ENCODE measurements around the gene PCDH18.

The PCDH18 gene

DNA sequence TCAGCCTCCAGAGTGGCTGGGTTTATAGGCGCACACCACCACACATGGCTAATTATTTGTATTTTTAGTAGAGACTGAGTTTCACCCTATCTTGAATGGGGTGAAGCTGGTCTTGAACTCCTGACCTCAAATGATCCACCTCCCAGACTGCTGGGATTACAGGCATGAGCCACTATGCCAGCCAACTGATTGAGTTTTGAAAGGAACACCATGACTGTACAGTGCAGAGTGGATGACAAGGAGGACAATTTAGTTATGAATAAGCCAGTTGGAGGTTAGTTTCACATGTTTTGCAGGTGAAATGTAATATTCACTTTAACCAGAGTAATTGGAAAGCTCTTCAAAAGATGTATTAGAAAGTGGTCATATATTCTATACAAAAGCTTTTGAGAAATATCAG is 60.8 kb downstream of the PCDH18 start:
- H2AFZ ChIP-seq = no peak overlapping the region
- H3K4me3 ChIP-seq (ENCODE audit: low read depth, low read length) = no peak overlapping the region
- no peaks in the 10 kb centered on the region for H3K79me2 ChIP-seq
- TF ChIP-seq CTCF (IDR thresholded peaks at IDR 0.05) = no peak
- H3K27ac ChIP-seq = no peak overlapping the region
- H3K9ac ChIP-seq = no peak overlapping the region
- no peaks in the 10 kb centered on the region for H3K27me3 ChIP-seq (ENCODE audit: control insufficient read depth, insufficient read depth, low read length)
- no peaks in the 10 kb centered on the region for H3K4me1 ChIP-seq
- no peaks in the 10 kb centered on the region for H3K36me3 ChIP-seq (ENCODE audit: control insufficient read depth, insufficient read depth, low read length)
- H3K9me3 ChIP-seq (ENCODE audit: control insufficient read depth, low read length) = no peaks in the 10 kb centered on the region
- H3K4me2 ChIP-seq (ENCODE audit: low read length) = no peak overlapping the region

- H3K27ac ChIP-seq = no peak overlapping the region
- no peak overlapping the region for H2AFZ ChIP-seq
- no peak overlapping the region for H3K4me2 ChIP-seq (ENCODE audit: low read length)
- no peaks in the 10 kb centered on the region for H3K79me2 ChIP-seq
- H3K4me3 ChIP-seq (ENCODE audit: low read depth, low read length) = no peak overlapping the region
- no peaks in the 10 kb centered on the region for H3K9me3 ChIP-seq (ENCODE audit: control insufficient read depth, low read length)
- no peaks in the 10 kb centered on the region for H3K36me3 ChIP-seq (ENCODE audit: control insufficient read depth, insufficient read depth, low read length)
- H3K9ac ChIP-seq = no peak overlapping the region
- H3K27me3 ChIP-seq (ENCODE audit: control insufficient read depth, insufficient read depth, low read length) = no peaks in the 10 kb centered on the region
- no peaks in the 10 kb centered on the region for H3K4me1 ChIP-seq
- TF ChIP-seq CTCF (IDR thresholded peaks at IDR 0.05) = no peak
These were observed 61.5 kb downstream of the PCDH18 start for GRCh38 chr4:137470806-137471205.

Measured in parathyroid adenoma (tissue), 2 donors.